Mesothelial cell of epicardium (in vitro differentiated cells): ENCODE results near the gene CTNND2. TPM values are rescaled to one million over a fixed set of nuclear protein-coding genes. Genes with fewer than 3 reads are reported as not detected.

Source experiments
- DNase-seq, 2 experiments: peaks; one replicate each; pipeline ENCODE4 v3.0.0; 2021; ENCODE audit warnings: low spot score in 2 of 2; ENCODE audit not compliant: unreplicated experiment in 2 of 2
- H3K27ac Mint-ChIP-seq: 2 replicates; pipeline ENCODE4 v1.8.0; 2021; ENCODE audit warnings: mixed read lengths
- H3K27me3 Mint-ChIP-seq: 2 replicates; pipeline ENCODE4 v1.8.0; 2021; ENCODE audit warnings: low read depth, mixed read lengths
- H3K36me3 Mint-ChIP-seq: 2 replicates; pipeline ENCODE4 v1.8.0; 2021; ENCODE audit warnings: mixed read lengths
- H3K4me1 Mint-ChIP-seq: 2 replicates; pipeline ENCODE4 v1.8.0; 2021; ENCODE audit warnings: mixed read lengths
- H3K4me3 Mint-ChIP-seq: 2 replicates; pipeline ENCODE4 v1.8.0; 2021; ENCODE audit warnings: mild to moderate bottlenecking, moderate library complexity, mixed read lengths
- H3K9me3 Mint-ChIP-seq: 2 replicates; pipeline ENCODE4 v1.8.0; 2021; ENCODE audit warnings: mixed read lengths
- total RNA-seq: library from RNA; stranded (reverse); gene quantifications from 3 replicates; pipeline ENCODE4 v1.2.1, GENCODE V29; 2021
- TF ChIP-seq, protein P1 (sequence below): fragments of 200-600 bp; sonication (generic); IDR thresholded peaks from one replicate; pipeline ENCODE4 v1.5.0; 2021; ENCODE audit warnings: antibody characterized with exemption; ENCODE audit not compliant: unreplicated experiment

CTNND2 gene
- total RNA-seq, 1 donor from 2014 or later = 7.9 TPM

GRCh38 chr5:11177999-11178711, 726.1 kb downstream of the CTNND2 start:
- TF ChIP-seq, protein P1, sequence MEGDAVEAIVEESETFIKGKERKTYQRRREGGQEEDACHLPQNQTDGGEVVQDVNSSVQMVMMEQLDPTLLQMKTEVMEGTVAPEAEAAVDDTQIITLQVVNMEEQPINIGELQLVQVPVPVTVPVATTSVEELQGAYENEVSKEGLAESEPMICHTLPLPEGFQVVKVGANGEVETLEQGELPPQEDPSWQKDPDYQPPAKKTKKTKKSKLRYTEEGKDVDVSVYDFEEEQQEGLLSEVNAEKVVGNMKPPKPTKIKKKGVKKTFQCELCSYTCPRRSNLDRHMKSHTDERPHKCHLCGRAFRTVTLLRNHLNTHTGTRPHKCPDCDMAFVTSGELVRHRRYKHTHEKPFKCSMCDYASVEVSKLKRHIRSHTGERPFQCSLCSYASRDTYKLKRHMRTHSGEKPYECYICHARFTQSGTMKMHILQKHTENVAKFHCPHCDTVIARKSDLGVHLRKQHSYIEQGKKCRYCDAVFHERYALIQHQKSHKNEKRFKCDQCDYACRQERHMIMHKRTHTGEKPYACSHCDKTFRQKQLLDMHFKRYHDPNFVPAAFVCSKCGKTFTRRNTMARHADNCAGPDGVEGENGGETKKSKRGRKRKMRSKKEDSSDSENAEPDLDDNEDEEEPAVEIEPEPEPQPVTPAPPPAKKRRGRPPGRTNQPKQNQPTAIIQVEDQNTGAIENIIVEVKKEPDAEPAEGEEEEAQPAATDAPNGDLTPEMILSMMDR = no peak
- H3K9me3 Mint-ChIP-seq = no peaks in the 10 kb centered on the region
- no peak for DNase-seq
- peaks cover 7% of the 10 kb centered on the region for H3K27me3 Mint-ChIP-seq
- H3K36me3 Mint-ChIP-seq = no peaks in the 10 kb centered on the region
- no peak overlapping the region for H3K27ac Mint-ChIP-seq
- H3K4me3 Mint-ChIP-seq = no peak overlapping the region
- H3K4me1 Mint-ChIP-seq = no peaks in the 10 kb centered on the region

- H3K9me3 Mint-ChIP-seq = no peaks in the 10 kb centered on the region
- H3K4me1 Mint-ChIP-seq = no peaks in the 10 kb centered on the region
- H3K27ac Mint-ChIP-seq = no peak overlapping the region
- no peaks in the 10 kb centered on the region for H3K36me3 Mint-ChIP-seq
- H3K27me3 Mint-ChIP-seq = peaks cover 14% of the 10 kb centered on the region
- DNase-seq = no peak
- no peak overlapping the region for H3K4me3 Mint-ChIP-seq
- TF ChIP-seq, protein P1 = no peak
Observed at GRCh38 chr5:11174591-11174990, 729.7 kb downstream of the CTNND2 start.

DNA sequence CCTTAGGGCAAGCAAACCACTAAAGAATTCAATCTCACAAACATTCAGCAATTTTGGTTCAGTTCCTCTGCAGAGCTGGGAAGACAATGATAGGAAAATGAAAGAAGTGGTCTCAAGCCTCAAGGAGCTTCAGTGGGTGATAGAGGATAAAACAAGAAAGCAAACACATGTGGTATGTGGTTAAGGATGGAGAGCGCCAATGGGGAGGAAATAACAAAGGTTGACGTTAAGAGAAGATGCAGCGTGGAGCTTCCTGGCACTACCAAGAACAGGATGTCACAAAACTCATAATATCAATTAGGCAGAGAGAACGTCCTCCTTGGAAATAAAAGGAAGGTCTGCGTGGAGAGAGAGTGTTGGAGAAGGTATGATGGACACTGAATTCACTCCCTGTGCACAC, 731.8 kb downstream of the CTNND2 start:
- Mint-ChIP-seq H3K4me3 (no peak overlapping the region), H3K27ac (no peak overlapping the region), H3K9me3 (no peaks in the 10 kb centered on the region), H3K27me3 (peaks cover 14% of the 10 kb centered on the region), H3K4me1 (no peaks in the 10 kb centered on the region), H3K36me3 (no peaks in the 10 kb centered on the region)
- TF ChIP-seq, protein P1 = no peak
- DNase-seq = no peak

- no peaks in the 10 kb centered on the region for H3K36me3 Mint-ChIP-seq
- H3K4me3 Mint-ChIP-seq = no peak overlapping the region
- H3K9me3 Mint-ChIP-seq = no peaks in the 10 kb centered on the region
- DNase-seq = no peak
- H3K27ac Mint-ChIP-seq = no peak overlapping the region
- TF ChIP-seq, protein P1 = no peak
- H3K27me3 Mint-ChIP-seq = peaks cover 14% of the 10 kb centered on the region
- no peaks in the 10 kb centered on the region for H3K4me1 Mint-ChIP-seq
Observed at GRCh38 chr5:11171236-11171635, 733.0 kb downstream of the CTNND2 start.

DNA sequence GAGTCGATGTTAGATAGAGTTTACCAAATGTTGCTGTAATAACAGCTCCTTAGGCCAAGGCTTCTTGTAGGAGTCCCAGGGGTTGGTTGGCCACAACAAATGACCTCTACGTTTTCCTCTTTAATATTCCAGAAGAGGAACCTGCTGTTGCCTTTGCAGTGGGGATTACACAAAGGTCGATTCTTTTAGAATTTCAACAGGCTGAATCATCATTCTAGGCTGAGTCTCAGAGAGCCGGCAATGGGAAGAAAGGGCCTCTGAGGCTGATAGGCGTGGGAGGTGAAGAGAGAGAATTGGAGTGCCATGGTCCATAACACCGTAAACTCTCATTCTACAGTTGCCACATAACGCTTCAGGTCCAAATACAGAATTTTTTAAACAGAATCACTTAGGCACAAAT, 737.3 kb downstream of the CTNND2 start:
- Mint-ChIP-seq H3K4me3 (no peak overlapping the region), H3K4me1 (peaks cover 11% of the 10 kb centered on the region), H3K27ac (no peak overlapping the region), H3K36me3 (no peaks in the 10 kb centered on the region), H3K9me3 (no peaks in the 10 kb centered on the region), H3K27me3 (peaks cover 15% of the 10 kb centered on the region)
- no peak for DNase-seq
- TF ChIP-seq, protein P1 = no peak
